COLO668 (cell line): ENCODE results near the gene SPATC1L.
"Not testable (repeated sequence)": the region's sequence is repeated elsewhere in the genome, so short reads cannot be mapped to it uniquely, and the experiment has no call there.

Source experiments
- DNase-seq: peaks from one replicate; lab custom pipeline; 2025; ENCODE audit not compliant: unreplicated experiment; lab: John Stamatoyannopoulos, UW

The SPATC1L gene

GRCh38 chr21:46200877-46201803 lies 16.9 kb upstream of the SPATC1L start:
- DNase-seq, result not testable (repeated sequence)

- no peak for DNase-seq
Observed at GRCh38 chr21:46199436-46200373, 15.4 kb upstream of the SPATC1L start.

GRCh38 chr21:46196733-46197132 lies 12.5 kb upstream of the SPATC1L start:
- no peak for DNase-seq

GRCh38 chr21:46195595-46196195 lies 11.4 kb upstream of the SPATC1L start:
- DNase-seq, result no peak

- no peak for DNase-seq
Observed at GRCh38 chr21:46194374-46195334, 10.4 kb upstream of the SPATC1L start.

GRCh38 chr21:46193829-46194373 lies 9.6 kb upstream of the SPATC1L start:
- no peak for DNase-seq

GRCh38 chr21:46191686-46192575 lies 7.7 kb upstream of the SPATC1L start:
- no peak for DNase-seq

GRCh38 chr21:46191257-46191685 lies 7.0 kb upstream of the SPATC1L start:
- DNase-seq, result no peak

- DNase-seq, result no peak
Observed at GRCh38 chr21:46190491-46191131, 6.4 kb upstream of the SPATC1L start.

GRCh38 chr21:46189959-46190490 lies 5.8 kb upstream of the SPATC1L start:
- DNase-seq, result no peak

- DNase-seq, result peak; percentile 25
Observed at GRCh38 chr21:46189213-46189958, 5.1 kb upstream of the SPATC1L start.

- peak; percentile 77 for DNase-seq
Observed at GRCh38 chr21:46188226-46189212, 4.3 kb upstream of the SPATC1L start.

- DNase-seq, result no peak
Observed at GRCh38 chr21:46187814-46188213, 3.6 kb upstream of the SPATC1L start.

GRCh38 chr21:46187261-46187660 lies 3.0 kb upstream of the SPATC1L start:
- no peak for DNase-seq

GRCh38 chr21:46185716-46186115 lies 1.5 kb upstream of the SPATC1L start:
- DNase-seq, result no peak
